Limb (tissue), 2 donors: ENCODE measurements around the gene TRPM5.

Experiments
- DNase-seq, 2 donors: peaks; one replicate each; pipeline ENCODE4 v3.0.0-alpha.2; 2016; ENCODE audit errors: extremely low spot score in 2 of 2

TRPM5 gene

DNA sequence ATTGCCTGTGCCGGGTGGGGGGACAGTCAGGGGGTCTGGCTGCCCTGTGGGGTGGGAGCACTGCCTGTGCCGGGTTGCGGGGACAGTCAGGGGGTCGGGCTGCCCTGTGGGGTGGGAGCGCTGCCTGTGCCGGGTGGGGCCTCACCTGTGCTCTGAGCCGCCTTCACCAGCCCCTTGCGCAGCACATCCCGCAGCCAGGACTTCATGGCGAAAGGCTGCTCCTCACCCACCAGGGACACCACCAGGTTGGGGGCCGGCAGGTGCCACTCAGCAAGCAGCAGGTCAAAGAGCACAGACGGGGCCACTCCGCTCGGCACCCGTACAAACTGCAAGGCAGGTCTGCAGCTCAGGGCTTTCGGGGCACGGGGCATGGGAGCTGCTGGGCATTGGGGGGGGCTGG lies 22.3 kb downstream of the TRPM5 start:
- DNase-seq, result no peak

- DNase-seq, result no peak
Measured at GRCh38 chr11:2421226-2421994, 22.9 kb downstream of the TRPM5 start.

DNA sequence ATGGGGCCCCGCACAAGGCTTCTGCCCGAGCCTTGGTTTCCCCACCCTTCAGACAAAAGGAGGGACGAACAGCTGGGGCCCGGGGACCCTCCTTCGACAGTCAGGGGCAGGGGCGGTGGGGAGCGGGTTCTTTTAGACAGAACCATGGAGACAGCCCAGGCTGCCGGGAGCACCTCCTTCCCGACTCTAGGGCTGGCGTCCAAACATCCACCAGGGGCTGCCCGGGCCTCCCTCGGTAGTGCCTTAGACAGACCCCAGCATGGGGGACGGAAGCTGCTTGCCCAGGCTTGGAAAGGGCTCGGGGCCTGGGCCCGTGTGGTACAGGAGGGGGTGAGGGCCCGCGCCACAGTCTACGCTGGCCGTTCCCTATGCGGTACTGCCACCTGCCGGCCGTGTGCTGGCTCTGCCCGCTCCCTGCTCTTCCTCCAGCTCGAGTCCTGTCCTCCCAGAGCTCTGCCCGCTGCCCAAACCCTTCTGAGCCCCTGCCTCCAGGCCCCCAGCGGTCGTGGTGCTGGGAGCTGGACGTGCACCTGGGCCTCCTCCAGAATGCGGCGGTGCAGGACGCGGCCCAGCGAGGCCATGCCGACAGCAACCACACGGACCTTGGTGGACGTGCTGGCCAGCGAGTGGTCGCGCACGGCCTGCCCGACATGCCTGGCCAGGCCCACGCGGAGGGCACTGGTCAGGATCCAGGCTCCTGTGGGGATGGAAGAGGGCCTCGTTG lies 23.6 kb downstream of the TRPM5 start:
- DNase-seq, result peak; percentile 83 to 89

DNA sequence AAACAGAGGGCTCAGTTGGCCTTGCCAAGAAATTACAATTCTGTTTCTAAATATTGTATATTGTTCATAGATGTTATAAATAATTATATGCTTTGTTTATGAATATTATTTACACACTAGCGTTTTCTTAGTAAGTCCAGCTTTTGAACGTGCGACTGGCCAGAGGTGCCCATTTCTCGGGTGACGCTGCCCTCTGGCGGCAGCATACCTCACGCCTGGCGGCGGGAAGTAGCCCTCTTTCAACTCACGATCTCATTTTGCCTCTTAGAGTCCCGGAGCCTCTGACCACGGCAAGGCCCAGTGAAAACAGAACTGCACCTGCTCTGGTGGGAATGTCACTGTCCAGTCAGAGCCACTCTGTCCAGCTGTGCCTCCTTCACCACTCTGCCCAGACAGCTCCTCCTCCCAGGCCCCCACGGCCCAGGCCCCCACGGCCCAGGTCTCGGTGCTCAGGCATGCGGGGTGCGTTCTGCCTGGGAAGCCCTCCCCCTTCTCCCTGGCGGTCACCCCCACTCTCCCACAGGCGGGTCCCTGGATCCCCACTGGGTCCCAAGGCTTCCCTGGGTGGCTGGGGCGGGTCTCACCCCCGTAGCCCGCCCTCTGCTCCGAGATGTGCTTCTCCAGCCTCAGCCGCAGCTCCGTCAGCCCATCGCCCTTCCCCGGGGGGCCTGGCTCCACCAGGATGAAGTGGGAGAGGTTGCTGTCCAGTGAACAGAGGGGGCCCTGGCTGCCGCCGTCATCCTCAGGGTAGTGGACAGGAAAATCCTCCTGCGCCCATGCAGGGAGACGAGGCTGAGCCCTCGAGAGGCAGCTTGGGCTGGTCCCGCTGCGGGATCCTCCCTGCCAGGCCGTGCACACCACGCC lies 24.4 kb downstream of the TRPM5 start:
- DNase-seq, result peak; percentile 70 to 82

GRCh38 chr11:2418693-2419360 lies 25.5 kb downstream of the TRPM5 start:
- DNase-seq, result no peak

DNA sequence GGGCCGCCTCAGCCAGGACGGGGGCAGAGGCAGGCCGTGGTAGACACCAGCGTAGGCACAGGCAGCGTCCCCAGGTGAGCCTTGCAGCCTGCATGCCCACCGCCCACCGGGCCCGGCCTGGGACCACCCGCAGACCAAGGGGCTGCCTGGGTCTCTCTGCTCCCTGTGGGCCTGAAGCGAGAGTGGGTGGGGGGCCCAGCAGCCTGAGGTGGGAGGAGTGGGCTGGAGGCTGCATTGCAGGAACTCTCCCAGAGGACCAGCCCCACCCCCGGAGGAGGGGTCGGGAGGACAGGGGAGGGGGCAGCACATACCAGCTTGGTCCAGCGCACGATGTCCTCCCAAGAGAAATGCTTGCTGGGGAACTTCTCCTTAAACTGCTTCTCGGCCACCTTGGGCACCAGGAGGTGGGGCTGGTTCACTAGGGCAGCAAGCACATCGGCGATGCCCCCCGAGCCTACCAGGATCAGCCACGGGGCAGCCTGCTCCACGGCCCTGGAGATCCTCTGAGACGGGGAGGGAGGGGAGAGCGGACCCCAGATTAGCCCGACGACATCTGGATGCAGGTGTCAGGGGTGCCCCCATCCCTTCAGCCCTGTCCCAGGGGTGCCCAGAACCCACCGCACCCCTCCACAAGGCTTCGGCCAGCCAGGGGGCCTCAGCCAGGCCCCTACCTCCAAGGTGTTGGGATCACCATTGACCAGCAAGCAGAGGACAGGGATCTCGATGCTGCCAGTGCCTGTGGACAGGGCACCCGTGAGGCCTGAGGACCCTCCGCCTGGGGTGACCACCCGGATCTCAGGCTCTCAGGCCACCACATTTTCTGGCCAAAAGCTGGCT lies 26.2 kb downstream of the TRPM5 start:
- no peak for DNase-seq

DNA sequence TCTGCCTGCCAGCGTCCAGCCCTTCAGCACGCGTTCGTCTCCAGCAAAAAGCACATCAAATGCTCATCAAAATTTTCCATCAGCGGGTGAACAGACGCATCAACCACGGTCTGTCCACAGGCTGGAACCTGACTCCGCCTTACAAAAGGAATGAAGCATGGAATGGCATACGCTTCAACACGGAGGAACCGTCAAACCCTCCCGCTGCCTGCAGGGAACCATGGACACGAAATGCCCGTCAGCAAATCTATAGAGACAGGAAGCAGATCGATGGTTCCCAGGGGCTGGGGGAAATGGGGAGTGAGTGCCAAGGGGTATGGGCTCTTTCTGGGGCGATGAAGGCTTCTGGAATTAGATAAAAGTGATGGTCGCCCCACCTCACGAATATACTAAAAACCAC lies 27.5 kb downstream of the TRPM5 start:
- no peak for DNase-seq

DNA sequence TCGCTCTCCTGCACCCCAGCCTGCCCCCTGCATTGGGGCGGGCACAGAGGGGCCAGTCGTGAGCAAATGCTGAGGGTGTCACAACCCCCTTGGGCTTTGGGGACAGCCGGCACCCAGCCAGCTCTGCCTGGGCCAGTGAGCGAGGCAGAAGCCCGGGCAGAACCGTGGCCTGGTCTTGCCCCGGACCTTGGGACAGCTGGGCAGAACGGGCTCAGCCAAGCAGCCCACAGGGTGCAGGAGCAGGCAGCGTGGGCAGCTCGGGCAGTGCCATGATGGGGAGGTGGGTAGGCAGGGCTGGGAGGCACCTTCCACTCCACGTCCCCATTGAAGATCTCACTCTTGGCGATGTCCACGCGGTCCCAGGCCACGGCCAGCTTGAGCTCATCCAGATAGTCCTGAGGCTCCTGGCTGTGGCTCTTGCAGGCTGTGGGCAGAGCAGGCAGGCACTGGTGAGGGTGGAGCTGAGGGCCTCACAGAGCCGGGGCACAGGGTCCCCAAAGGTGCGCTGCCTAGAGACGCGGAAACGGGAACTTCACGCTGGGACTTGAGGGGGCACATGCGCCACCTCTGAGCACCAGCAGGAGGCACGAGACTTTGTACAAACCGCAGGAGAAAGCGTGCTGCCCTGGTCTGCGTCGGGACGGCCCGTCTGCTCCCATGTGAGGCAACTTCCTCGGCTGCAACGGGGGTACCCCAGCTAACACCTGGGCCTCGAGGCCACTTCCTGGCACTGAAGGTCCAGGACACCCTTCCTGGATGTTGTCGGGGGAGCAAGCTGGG lies 28.5 kb downstream of the TRPM5 start:
- no peak for DNase-seq

DNA sequence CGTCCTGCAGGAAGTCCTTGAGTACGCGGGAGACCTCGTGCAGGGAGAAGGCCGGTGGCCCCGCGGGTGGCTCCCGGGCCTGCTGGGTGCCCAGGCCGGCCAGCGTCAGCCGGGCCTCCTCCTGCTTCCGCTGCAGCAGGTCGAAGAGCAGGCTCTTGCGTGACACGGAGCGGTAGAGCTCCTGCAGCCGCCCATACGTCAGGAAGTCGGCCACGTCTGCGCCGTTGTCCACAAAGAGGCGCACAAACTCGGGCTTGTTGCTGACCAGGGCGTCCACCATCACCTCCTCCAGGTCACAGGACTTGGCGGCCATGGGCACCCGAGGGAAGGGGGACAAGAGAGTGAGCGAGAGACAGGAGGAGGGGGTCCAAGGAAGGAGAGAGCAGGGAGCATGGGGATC lies 29.1 kb downstream of the TRPM5 start:
- no peak for DNase-seq

DNA sequence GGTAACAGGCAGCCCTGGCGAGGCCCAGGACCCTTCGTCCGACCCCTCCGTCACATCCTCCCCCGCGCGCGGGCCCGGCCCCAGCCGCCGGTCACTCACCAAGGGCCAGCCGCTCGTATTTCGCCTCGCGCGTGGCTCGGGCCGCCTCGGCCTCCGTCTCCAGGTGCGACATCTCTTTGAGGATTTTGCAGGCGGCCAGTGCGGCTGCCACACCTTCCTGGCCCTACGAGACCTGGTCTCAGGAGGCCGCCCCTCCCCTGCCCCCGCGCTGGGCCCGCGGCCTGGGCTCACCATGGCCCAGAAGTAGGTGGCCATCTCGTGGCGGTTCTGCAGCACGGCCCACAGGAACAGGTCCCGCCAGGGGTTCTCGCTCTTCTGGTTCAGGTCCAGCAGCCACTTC lies 29.7 kb downstream of the TRPM5 start:
- no peak for DNase-seq

DNA sequence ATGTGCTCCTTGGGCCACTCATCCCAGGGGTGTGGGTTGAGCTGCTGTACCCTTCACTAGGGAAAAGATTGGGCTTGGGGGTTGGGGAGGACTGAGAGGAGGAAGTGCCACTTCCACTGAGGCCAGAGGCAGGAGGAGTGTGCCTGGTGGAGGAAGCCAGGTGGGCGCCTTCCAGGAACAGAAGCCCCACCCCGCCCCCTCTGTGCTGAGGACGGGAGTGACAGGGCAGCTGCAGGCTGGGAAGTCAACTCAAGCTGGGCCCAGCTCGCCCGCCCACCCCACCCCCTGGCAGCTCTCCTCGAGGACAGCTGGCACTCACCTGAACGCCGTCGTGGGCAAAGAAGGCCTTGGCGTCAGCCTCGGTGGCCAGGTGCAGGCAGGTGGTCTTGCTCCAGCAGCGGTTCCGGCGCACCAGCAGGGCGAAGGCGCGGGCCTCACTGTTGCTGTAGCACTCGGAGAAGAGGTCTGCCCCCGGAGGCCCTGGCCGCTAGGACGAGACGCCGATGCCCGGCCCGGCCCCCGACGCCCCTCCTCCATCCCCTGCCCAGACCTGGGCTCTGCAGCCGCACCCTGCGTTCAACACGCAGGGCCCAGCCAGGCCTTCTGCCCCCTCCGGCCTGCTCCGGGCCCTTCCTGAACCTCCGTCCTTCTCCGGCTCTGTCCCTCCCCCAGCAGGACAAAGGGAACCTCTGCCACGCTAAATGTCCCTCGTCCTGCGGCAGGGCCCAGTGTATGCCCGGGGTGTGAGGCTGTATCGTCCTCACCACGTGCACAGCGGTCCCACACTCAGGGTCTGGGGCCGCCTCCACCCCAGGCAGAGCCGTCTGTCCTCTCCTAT lies 30.4 kb downstream of the TRPM5 start:
- DNase-seq, result no peak

DNA sequence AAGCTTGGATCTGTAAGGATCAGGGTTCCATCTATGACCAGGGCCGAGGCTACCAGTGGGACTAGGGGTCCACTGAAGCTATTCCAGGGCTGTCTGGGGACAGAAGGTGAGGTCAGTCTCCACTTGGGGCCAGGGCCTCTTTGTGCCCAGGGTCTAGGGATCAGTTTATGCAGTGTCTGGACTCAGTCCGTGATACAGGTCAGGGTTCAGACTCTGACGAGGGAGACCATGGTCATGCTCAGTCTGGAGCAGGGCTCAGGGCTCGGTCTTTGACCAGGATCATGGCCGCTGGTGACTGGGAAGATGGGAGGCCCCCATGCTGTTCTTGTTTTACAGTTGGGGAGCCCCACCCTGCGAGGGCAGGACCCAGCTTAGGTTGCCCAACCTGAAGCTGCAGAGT lies 32.0 kb downstream of the TRPM5 start:
- DNase-seq, result no peak

DNA sequence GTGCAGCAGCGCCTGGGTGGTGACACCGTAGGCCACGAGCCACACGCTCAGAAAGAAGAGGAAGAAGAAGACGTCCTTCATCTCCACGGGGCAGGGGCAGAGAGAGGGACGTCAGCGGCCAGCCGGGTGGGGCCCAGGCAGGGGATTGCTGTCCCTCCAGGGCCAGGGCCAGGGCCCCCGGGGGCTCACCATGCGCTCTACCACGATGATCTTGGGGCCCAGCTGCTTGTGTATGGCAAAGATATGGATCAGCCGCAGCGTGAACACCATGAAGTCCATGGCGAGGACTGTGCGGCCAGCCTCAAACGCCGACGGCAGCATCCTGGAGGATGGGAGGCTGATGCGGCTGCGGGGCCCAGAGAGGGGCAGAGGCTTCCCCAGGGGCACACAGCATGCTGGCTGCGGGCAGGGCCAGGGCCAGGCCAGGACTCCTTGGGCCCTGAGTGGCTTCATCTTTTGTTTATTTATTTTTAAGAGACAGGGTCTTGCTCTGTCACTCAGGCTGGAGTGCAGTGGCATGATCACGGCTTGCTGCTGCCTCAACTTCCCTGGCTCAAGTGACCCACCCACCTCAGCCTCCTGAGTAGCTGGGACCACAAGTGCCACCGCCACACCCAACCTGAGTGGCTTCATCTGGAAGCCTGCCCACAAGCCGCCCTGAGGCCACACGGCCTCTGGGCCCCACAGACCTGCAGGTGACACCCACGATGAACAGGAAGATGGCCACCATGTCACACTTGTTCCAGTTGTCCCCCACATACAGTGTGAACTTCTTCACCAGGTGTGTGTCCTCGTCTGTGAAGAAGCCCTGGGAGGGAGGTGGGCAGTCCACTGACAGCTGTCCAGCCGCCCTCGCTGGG lies 32.6 kb downstream of the TRPM5 start:
- DNase-seq, result no peak

DNA sequence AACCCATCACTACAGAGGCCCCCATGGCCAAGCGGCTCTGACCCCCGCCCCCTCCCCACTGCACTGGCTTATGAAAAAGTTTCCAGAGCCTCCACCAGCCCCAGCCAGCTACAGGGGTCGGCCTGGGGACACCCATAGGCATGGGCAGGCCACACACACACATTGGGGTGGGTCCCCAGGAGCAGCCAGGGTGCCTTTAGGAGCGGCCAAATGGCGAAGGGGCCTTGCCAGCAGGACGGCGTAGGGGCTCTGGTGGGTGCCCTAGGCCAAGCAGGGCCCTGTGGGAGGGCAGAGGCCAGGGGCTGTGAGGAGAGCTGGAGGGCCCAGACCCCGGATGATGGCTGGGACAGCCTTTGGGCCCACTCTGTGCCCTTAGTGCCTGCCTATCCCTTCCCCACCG lies 33.7 kb downstream of the TRPM5 start:
- DNase-seq, result no peak

DNA sequence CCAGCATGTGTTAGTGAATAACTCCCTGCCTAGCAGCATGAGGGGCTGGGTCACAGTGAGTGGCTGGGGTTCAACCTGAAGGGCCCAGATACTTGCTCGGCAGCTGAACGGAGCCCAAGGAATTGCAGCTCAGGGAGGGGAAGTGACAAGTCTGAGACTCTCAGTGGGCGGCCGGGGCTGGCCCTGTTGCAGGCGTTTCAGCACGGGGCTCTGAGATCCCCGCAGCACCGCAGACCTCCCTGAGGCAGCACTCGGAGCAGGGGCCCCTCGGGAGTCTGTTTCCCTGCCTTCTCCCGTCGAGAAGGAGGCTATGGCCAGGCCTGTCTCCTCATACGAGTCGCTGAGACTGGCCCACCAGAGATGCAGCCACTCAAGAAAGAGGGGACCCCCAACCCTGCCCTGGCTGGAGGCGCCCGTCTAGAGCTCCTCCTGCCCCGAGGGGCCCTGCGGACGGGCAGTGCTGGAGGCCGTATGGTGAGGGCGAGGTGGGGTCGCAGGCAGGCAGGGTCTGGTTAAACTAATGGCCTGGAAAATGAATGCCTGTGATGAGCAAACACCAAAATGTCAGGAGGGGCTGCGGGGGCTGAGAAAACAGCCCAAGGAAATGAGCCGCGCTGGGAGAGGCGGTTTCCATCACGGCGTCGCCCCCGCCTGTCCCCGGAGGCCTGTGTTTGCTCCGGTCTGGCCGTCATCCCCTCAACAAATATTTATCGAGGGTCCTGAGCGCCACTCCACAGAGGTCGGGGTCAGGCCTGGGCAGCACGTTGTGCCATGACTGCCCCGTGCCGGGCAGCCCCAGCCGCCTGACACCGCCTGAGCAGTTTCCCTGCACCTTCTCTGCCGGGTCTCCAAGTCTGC lies 34.5 kb downstream of the TRPM5 start:
- no peak for DNase-seq

DNA sequence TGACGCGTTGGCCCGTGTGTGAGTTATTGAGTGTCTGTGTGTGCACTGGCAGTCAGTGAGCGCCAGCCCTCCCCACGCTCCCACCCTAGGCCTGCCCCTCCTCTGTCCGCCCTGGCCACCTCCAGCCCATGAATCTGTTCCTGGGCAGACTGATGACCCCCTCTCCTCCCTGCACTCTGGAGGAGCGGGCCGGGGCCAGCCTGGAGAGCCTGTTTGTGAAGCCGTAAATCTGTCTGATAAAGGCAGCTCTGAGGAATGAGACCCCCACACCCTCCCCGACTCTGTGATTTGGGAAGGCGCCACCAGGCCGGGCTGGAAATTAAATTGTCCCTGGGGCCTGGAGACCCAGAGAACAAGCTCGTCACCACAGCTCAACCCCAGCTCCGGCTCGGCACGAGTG lies 35.2 kb downstream of the TRPM5 start:
- DNase-seq, result no peak

GRCh38 chr11:2408671-2409070 lies 35.6 kb downstream of the TRPM5 start:
- DNase-seq, result no peak
